Raji (cell line): ENCODE data around the gene TES.
A peak's percentile ranks its signal among the peaks of the same experiment; 100 is the strongest.

Experiments
- POLR2A ChIP-seq: IDR thresholded peaks from 2 replicates; pipeline ENCODE4 v1.6.1; 2011; ENCODE audit warnings: low read depth, low read length, control low read depth; ENCODE audit not compliant: insufficient read depth

Gene TES

GRCh38 chr7:116210345-116211005, at the start of gene TES:
Gene TES (plus strand): TSS chr7:116210539. CDS start chr7:116210708, 169 bp downstream.
- TF ChIP-seq POLR2A = peak; percentile 65

DNA sequence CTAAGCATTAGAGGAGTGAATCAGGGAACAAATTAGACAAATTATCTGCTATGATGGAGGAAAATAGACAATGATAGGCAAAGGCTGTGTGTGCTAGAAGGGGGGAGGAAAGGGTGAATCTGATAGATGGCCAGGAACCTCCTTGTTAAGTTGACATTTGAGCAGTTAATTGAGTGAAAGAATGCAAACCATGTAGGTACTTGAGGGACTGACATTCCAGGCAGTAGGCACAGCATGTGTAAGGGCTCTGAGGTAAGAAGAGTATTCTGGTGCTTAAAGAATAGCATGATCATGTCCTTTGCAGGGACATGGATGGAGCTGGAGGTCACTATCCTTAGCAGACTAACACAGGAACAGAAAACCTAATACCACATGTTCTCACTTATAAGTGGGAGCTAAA, 48.6 kb upstream of the TES start:
- no peak for TF ChIP-seq POLR2A

- no peak for TF ChIP-seq POLR2A
Observed at GRCh38 chr7:116162254-116162653, 48.1 kb upstream of the TES start.

GRCh38 chr7:116162992-116163391, 47.3 kb upstream of the TES start:
- no peak for TF ChIP-seq POLR2A

DNA sequence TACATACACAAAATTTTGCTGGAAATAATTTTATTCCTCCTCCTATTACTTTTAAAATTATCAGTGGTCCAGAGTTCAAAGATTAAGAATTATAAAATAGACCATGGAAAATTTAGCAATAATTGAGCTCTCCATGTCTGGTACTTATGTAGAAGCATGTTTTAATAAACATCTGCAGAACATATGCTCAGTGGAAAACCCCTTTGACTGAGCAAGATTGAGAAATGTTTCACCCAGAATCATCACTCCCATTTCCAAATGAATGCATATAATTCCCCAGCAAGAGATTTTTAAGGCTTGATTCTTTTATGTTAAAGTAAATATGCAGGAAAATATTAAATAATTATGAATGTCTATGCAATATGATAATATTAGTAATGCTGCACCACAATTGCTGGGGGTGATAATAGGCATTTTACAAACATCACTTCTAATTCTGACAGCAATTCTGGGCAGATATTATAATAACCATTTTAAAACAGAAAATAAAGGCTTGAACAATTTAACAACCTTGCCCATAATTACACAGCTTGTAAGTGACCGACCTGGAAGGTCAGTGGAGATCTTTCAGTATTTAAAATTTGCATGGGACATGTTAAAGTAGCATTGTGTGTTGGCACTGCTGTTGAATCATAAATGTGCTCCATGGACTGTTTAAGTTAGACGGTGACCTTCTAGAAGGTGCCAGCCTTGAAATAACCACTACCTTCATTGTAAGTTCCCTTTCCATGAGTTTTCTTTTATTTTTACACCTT, 45.6 kb upstream of the TES start:
- no peak for TF ChIP-seq POLR2A

- TF ChIP-seq POLR2A = no peak
Observed at GRCh38 chr7:116165717-116166116, 44.6 kb upstream of the TES start.

DNA sequence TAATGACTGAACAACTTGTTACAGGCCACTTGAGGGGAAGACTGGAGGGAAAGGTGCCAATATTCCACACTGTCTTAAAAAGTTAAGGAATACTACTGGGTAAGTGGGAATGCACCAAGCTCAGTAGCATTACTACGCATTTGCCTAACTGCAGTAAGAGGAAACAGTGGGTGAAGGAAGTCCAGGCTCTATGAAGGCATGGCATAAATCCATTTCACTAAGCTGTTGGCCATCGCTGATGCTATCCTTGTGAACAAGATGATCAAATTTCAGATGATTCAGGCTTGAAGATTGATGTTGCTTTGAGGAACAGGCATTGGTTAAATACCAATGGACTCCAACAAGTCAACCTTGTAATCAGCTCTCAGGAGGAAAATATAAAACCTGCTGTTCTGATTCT, 44.2 kb upstream of the TES start:
- TF ChIP-seq POLR2A = no peak

- TF ChIP-seq POLR2A = no peak
Observed at GRCh38 chr7:116167177-116167576, 43.2 kb upstream of the TES start.

- no peak for TF ChIP-seq POLR2A
Observed at GRCh38 chr7:116169060-116169459, 41.3 kb upstream of the TES start.

DNA sequence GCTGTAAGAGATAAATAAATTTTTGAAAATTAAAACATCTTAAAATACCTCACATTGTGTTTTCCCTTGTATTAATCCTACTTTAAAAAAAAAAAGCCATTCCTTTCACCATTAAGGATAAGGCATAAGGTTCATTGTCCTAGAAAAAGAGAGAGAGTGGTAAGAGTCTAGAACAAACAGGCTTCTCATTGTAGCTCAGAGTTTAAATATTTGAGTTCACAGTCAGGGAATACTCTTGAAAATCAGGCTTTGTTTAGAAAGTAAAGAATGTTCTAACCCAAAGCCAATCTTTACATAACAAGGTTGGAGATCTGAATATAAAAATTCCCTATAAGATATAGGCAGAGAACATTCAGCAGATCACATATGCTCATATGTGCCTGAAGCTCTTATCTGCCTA, 40.2 kb upstream of the TES start:
- TF ChIP-seq POLR2A = no peak

DNA sequence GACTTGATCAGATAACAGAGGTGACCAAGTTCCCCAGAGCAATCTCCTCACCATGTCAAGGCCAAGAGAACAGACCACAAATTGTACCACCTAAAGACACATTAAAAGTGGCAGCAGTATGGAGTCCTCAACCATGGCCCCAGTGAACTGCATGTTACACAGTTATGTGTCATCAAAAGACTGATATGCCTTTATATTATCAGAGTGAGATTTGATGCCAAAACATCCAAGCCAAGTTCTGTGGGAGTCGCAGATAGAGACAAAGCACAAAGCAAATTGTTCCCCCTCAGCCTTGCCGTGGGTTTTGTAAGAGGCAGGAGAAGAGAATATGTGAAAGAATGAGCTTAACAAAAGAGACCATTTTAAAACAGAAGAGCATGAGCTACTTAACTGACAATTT, 39.2 kb upstream of the TES start:
- TF ChIP-seq POLR2A = no peak

DNA sequence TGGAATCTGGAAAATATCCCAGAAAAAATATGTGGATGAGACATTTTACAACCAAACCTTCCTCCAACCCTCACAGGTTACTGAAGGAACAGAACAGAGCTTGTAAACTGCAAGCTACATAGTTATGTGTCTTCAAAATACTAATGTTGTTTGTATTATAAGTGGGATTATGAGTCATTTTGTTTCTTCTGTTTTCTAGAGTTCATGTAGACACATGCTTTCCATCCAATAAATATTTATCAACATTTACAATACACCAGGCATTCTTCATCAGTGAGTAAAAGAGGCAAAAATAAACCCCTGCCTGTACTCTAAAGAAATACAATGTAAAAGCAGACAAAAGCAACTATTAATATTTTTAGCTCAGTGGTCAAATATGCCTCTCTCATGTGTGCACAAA, 38.0 kb upstream of the TES start:
- no peak for TF ChIP-seq POLR2A

- TF ChIP-seq POLR2A = no peak
Observed at GRCh38 chr7:116173051-116174028, 37.0 kb upstream of the TES start.

DNA sequence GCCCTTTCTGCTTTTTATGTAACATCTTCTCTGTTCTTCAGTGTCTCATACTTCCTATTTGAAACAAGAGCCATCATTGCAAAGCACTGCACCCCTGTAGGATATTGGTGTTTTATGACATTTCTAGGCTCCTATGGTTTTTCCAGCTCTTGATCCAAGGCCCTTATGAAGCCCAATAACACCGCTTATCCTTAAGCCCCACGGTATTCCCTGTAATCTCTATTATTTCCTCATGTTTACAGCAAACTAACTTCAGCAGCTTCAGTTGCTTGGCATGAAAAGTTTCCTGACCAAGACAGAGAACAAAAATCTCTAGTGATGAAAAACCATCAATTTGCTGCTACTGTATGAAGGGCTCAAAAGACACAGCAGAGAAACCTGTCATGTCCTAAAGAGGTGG, 34.1 kb upstream of the TES start:
- TF ChIP-seq POLR2A = no peak

DNA sequence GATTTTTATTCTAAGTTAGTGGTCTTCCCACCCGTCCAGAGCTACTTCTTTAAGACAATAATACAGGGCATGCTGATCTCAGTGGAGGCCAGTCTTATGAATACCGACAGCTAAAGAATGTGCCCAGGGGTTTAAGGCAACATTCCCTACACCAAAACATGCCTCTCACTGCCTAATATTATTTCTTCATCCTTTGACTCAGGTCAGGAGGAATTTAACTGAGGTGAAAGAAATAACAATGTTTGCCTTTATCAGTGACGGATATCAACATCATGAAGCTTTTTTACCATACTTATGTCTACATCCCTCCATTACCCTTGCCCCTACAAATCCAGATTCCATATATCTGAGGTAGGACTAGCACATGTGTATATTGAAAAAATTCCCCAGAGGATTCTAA, 33.3 kb upstream of the TES start:
- TF ChIP-seq POLR2A = no peak
